Upper lobe of left lung (tissue), 4 donors: ENCODE data around the gene RNF146.

Experiments
- CTCF ChIP-seq, 6 experiments: fragments of 450-650 bp in 4 of 6; fragments of 200-600 bp in 2 of 6; sonication (generic) in 2 of 6; IDR thresholded peaks; one replicate each; pipeline ENCODE4 v1.5.1; 2016 to 2019; ENCODE audit warnings: antibody characterized with exemption in 6 of 6
- POLR2AphosphoS5 ChIP-seq, 2 donors: sonication (generic); formaldehyde crosslinking; IDR thresholded peaks; one replicate each; pipeline ENCODE4 v1.5.1; 2017; ENCODE audit warnings: antibody characterized with exemption in 2 of 2

DNA sequence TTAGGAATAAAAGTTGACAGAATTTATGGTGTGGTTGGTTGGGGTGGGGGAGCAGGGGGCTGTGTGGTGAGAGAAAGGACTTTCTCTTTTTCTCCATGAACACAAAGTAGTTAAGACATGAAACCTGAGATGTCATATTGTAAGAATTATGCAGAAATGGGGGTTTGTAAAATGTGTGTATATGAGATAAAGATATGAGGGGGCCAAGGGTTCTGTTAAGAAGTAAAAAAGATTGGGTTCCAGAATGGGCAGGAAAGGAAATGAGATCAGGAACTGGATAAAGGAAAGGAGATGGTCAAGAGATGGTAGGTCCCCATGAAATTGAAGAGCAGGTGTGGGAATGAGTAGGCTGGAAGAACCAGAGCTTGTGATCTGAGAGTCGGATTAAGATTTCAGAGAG is 9.7 kb downstream of the RNF146 start:
- no peak for TF ChIP-seq CTCF (IDR thresholded peaks at IDR 0.05)
- no peak for TF ChIP-seq POLR2AphosphoS5 (IDR thresholded peaks at IDR 0.05)
